Fibroblast of peridontal ligament (primary cell): ENCODE data around the gene CYBB.
A peak's percentile ranks its signal among the peaks of the same experiment; 100 is the strongest.
"Not testable (repeated sequence)": the region's sequence is repeated elsewhere in the genome, so short reads cannot be mapped to it uniquely, and the experiment has no call there.

Source experiments
- DNase-seq: peaks from one replicate; pipeline ENCODE4 v3.0.0-alpha.2; 2010; ENCODE audit errors: extremely low read depth

The CYBB gene

GRCh38 chrX:37779857-37780256, at the start of gene CYBB:
Gene CYBB (plus strand): TSS chrX:37780059. CDS start chrX:37780078, 19 bp downstream.
- no peak for DNase-seq

DNA sequence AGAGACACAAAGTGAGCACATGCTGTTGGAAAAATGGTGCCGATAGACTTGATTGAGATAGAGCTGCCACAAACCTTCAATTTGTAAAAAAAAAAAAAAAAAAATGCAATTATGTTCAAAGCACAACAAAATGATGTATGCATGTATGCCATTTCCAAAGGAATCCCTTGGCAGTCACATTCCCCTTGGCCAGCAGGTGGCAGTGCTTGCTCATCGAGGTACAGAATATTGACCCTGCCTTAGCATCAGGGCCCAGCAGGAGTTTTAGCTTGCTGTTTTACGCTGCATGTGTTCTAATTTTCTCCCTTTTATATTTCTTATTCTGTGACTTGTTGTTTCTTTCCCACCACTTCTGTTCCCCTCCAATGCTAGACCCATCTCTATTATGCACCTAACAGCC, 34.5 kb upstream of the CYBB start:
- DNase-seq, result peak; percentile 71

DNA sequence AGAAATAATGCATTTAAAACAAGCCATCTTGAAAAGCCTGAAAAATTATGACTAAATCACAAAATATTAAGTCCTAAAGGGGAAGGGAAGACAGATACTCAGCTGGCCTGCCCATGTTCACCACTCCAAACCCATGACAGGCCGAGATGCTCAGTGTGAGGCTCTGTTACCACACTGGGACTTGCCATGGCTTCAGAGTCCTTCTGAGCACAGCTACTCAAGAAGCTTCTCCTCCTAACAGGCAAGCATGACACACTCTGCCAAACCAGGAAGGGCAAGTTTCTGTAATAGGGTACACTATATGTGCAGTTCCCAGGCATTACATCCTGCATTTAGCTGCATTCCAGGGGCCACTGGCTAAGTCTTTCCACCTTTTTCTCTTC, 34.0 kb upstream of the CYBB start:
- peak; percentile 0 for DNase-seq

DNA sequence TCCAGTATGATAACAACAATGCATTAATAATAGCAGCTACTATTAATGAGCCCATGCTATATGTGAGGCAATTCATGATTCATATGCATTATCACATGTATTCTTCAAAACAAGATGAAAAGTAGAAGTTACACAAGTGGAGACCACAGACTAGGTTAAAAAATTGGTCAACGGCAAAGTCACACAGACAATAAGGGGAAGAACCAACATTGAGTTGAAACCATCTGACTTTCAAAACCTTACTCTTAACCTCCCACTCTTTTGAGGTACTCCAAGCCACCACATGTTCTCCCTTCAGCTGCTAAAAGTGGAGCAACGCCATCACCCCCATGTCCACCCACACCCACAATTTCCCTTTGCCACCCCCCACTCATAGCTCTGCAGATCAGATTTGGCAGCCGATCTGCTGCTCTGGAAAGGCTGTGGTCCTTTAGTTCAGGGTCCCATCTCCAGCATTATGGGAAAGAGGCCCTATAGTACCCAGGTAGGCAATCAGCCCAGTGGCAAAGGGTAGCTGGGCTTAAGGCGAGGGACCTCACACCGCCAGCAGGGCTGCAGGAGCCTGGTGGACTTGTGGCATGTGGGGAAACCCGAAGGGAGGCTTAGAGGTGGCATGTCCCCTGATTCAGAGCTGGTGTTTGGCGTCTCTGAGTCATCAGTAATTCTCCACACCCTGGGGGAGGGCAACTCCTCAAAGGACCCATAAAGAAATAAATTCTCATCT, 33.5 kb upstream of the CYBB start:
- DNase-seq, result no peak

GRCh38 chrX:37746951-37747350, 32.9 kb upstream of the CYBB start:
- no peak for DNase-seq

- no peak for DNase-seq
Observed at GRCh38 chrX:37752281-37752680, 27.6 kb upstream of the CYBB start.

- no peak for DNase-seq
Observed at GRCh38 chrX:37752936-37753335, 26.9 kb upstream of the CYBB start.

- DNase-seq, result no peak
Observed at GRCh38 chrX:37753384-37753783, 26.5 kb upstream of the CYBB start.

DNA sequence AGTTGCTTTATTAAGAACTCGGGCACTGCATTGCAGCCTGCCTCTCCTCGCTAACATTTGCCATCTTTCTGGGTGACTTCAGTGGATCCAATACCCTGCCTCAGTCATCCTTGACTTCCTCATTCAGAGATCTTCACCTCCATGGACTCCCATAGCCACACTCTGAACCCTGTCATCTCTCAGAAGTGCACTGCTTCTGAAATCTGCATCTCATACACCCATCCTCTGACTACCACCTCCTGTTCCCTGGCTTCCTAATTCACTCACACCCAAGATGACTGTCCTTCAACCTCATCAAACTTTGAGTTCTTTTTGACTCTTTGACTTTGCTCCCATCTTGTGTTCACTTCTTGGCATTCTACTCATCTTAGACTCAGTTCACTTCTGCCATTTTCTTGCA, 25.3 kb upstream of the CYBB start:
- DNase-seq, result no peak

DNA sequence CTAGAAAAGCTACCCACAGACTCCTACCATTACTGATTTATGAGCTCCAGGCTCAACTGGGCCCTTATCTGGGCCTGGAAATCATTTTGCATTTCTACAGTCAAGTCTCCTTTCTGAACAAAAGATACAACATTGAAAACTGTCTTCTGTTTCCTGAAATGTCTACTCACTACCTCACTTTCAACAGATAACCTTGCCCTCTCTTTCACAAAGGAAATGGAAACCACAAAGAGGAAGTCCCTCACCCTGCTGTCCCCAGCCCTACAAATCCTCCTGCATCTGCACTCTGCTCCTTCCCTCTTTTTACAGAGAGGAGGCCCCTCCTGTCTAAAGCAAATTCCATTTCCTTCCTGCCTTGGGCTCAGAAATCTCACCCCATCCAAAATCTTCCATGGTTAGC, 24.8 kb upstream of the CYBB start:
- DNase-seq, result no peak

DNA sequence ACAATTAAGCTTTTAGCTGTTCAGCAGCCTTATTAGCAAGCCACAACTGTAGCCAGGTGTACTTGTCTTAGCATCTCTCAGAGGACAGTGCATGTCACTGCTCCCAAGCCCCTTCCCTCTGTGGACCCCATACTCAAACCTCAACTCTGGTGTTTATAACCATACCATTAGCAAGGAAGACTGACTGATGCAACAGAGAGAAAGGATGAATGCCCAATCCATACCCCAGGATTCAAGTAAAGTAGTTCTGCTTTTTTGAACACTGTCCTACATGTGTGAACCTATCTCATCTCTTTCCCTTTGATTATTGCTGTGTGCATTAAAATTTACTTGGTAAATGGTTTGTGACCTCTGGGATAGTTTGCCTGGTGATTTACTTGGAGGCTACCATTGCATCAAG, 22.8 kb upstream of the CYBB start:
- no peak for DNase-seq

GRCh38 chrX:37759351-37759750, 20.5 kb upstream of the CYBB start:
- DNase-seq, result no peak

GRCh38 chrX:37759878-37760418, 19.9 kb upstream of the CYBB start:
- DNase-seq, result no peak

DNA sequence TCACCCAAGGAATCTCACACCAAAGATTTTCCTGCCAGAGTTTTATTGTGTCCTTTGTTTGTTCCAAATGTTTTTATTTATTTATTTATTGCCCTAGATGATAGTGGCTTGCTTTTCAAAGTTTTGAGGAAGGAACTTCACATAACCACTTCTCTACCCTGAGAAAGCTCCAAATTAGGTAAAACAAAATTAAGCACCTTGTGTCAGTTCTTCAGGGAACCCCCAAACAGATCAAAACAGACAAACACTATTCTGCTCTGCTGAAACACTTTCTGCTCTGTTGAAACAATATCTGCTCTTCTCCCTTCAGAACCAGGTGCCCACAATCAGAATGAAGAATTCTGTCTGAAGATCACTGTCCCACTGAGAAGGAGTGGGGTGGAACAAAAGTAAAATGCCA, 16.5 kb upstream of the CYBB start:
- no peak for DNase-seq

GRCh38 chrX:37765507-37765906, 14.4 kb upstream of the CYBB start:
- no peak for DNase-seq

- DNase-seq, result no peak
Observed at GRCh38 chrX:37767430-37767829, 12.4 kb upstream of the CYBB start.

- not testable (repeated sequence) for DNase-seq
Observed at GRCh38 chrX:37768866-37769265, 11.0 kb upstream of the CYBB start.

DNA sequence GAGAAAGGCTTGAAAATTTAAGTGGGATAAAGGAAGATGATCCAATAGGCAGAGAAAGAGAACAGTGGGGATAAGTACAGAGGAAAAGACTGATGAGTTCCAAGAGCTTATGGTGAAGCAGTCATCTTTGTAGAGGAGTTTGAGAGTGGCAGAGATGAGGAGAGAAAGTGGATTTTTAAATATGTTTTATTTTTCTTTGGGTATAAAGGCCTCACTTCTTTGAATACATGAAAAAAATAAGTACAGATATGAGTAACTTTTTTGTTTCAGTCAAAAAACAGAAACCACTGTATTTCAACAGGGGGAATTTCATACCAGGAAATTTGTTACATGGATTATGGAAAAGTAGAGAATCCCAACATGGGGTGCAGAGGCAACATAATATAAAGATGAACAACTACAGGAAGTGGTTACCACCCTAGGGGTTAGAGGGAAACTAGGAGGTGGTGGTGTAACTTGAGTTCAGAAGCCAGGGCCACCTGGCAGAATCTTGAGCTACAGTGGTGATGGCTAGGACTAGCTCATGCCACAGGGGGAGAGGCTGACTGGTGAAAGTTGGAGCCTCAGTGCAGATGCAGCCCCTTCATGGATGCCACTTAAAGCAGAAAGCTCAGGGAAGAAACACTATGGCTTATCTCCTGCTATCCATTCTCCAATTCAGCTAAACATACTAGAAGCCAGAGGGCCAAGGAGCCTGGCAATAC, 3.4 kb upstream of the CYBB start:
- DNase-seq, result no peak

DNA sequence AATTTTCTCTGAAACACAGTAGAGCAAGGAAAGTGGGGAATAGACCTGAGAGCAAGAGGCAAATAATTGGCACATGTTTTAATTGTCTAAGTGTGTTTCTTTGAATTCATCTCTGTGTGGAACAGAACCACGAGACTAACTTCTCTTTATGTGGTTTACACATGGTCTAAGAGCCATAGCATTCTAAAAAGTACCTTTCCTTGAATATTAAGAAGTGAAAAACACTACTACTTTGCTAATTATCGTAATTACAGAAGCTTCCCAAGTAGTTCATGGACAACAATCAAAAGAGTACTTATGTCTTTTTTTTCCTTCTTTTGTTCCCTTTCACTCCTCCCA, 2.9 kb upstream of the CYBB start:
- DNase-seq, result no peak

DNA sequence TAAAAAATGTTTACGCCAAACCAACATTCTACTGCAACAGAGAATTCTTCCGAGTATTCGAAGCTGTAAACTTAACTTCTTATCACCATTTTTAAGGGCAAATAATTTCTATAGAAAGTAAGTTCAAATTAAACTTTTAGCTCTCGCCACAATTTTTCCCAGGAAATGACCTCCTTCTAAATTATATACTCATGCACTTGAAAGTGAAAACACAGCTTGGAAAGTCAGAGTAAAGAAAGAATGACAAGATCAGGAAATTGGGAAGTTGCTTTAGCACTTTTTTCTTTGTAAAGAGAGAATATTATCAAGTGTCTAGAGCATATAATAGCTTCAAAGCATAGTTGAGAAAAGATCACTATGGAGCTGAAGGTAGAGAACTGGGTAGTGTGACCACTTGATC, 1.2 kb downstream of the CYBB start:
- no peak for DNase-seq

DNA sequence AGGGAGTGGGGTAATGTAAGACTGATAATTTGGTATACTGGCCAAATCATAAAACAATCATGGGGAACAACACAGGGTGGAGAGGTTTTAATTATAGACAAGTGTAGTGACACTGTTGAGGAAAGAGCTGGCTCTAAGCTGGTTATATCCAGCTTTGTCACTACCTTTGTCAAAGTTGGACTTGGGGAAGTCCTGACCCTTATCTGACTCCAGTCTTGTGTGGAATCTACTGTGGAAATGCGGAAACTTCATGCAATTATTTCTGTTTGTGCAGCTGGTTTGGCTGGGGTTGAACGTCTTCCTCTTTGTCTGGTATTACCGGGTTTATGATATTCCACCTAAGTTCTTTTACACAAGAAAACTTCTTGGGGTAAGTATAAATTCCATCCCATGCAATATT, 2.0 kb downstream of the CYBB start:
- DNase-seq, result no peak

GRCh38 chrX:37782359-37782758, 2.5 kb downstream of the CYBB start:
- DNase-seq, result no peak

GRCh38 chrX:37783305-37783704, 3.4 kb downstream of the CYBB start:
- no peak for DNase-seq

GRCh38 chrX:37785569-37785968, 5.7 kb downstream of the CYBB start:
- DNase-seq, result no peak
